ENCODE data around the gene PITPNC1.
A peak's percentile ranks its signal among the peaks of the same experiment; 100 is the strongest.

GRCh38 chr17:67386965-67387551 lies 10.0 kb downstream of the PITPNC1 start:
- TF ChIP-seq POLR2A (IDR thresholded peaks at IDR 0.05) = no peak
- TF ChIP-seq CTCF (IDR thresholded peaks at IDR 0.05) = peak; percentile 23 to 35 (median 32)

Data from uterus (tissue), 2 donors.